SKM-1 (cell line): Measurements from ENCODE around the gene DLGAP1.

Source experiments
- DNase-seq: peaks from one replicate; lab custom pipeline; 2025; ENCODE audit not compliant: unreplicated experiment; lab: John Stamatoyannopoulos, UW

DLGAP1 gene

DNA sequence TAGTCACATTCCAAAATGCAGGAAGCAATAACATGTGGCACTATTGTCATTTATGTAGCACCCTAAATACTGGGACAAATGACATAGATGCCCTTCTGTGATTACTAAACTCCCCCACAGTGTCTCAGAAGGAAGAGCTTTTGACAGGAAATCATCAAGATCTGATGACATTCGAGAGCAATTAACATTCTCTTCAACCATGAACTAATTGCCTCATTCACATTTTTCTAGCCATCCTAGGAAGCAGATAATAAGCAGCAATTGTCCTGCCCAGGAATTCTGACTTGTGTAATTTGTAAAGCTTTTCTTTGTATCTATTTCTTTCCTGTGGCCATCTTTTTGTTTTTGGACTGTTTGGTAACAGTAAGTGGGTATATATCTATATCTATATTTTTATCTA lies 712.6 kb downstream of the DLGAP1 start:
- DNase-seq: no peak

DNA sequence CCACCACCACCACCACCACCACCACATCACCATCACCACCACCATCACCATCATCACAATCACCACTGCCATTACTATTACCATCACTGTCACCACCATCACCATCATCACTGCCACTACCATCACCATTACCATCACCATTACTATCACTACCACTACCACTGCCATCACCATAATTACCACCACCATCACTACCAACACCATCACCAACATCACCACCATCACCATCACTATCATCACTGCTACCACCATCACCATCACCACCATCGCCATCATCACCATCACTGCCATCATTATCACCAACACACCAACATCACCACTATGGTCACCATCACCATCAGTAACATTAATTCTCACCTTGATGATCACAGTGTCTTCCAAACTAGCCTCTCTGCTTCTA lies 713.8 kb downstream of the DLGAP1 start:
- no peak for DNase-seq

- no peak for DNase-seq
Observed at GRCh38 chr18:3728704-3729437, 726.2 kb downstream of the DLGAP1 start.

GRCh38 chr18:3727274-3727673 lies 727.8 kb downstream of the DLGAP1 start:
- no peak for DNase-seq

- DNase-seq: no peak
Observed at GRCh38 chr18:3726238-3726951, 728.7 kb downstream of the DLGAP1 start.

- DNase-seq: no peak
Observed at GRCh38 chr18:3725115-3725514, 730.0 kb downstream of the DLGAP1 start.

GRCh38 chr18:3723554-3723953 lies 731.6 kb downstream of the DLGAP1 start:
- DNase-seq: no peak

DNA sequence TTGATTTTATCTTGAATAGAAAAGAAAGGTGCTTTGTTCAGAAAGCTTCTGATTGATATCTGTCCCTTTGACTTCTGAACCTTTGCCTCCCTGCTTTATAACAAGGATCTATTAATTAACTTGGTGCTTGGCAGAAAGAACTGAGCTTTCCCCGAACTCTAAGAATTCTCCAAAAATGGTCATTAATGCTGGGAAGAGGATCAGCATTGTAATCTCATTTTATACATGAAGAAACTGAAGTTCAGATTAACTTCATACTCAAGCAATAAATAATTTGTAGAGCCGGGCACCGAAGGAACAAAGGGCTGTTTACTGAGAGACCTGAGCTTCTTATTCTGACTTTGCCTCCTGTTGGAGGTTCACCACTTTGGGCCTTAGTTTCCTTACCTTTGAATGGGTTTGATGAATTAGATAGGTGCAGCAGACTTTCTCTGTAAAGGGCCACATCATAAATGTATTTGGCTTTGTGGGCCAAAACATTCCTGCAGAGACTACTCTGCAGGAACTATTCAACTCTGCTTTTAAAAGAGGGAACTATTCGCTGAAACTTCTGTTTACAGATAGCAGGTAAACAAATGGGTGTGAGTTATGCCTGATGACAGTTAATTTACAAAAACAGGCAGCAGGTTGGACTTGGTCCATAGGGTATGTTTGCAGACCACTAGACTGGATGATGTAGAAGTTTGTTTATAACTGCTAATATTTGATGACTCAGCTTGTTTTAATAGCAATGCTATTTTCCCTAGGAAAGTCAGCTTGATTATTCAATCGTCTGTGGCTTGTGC lies 732.3 kb downstream of the DLGAP1 start:
- no peak for DNase-seq

DNA sequence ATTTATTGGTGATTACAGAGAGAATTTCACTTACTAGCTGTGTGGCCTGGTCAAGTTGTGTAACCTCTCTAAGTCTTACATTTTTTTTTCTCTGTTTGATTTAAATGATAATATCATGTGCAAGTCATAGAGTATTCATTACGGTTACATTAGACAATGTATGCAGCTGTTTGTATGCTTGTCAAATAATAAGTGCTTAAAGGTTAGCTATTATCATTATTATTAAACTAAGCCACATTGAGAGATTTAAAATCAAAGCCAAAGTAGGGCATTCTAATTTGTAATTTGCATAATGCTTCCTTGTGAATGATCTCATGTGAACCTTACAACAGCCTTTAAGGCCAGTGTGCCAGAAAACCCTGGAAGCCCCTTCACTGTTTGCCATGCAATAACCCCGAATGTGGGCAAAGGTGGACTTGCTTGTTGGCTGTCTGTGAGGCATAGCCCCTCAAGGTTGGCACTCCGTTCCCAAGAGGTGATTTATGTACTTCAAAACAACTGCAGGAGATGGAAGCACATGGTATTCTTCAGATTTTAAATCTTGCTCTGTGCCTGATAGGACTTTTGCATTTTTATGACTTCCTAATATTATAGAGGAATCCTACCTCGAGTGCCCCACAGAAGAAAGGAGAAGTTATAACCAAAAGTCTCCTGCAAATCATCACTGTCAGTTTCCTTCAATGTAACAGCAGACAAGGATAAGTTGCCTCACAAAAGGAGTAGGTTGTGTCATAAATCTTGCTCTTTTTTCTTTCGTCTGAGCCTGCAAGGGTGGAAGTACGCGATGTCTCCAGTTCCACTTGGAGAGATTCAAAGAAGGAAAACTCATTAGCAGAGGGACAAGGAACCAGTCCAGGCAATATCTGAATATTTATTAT lies 733.1 kb downstream of the DLGAP1 start:
- DNase-seq: peak; percentile 82

- DNase-seq: no peak
Observed at GRCh38 chr18:3720818-3721545, 734.1 kb downstream of the DLGAP1 start.

DNA sequence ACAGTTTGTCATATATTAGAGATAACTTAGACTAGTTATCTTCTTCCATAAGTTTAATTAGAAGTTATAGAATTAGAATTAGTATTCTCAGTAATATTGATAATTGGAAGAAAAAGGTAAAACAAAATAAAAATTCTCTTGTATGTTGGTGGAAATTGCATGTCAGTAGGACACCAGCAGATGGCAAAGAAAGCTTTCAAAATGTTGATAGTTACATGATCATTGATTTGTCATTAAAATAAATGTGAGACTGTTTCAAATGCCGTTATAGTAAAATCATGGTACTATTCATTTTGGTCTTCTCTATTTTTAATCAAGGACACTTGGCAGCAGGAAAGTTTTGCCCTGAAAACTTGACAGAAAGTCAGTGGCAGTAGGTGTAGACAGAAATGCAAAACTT lies 734.9 kb downstream of the DLGAP1 start:
- DNase-seq: no peak

DNA sequence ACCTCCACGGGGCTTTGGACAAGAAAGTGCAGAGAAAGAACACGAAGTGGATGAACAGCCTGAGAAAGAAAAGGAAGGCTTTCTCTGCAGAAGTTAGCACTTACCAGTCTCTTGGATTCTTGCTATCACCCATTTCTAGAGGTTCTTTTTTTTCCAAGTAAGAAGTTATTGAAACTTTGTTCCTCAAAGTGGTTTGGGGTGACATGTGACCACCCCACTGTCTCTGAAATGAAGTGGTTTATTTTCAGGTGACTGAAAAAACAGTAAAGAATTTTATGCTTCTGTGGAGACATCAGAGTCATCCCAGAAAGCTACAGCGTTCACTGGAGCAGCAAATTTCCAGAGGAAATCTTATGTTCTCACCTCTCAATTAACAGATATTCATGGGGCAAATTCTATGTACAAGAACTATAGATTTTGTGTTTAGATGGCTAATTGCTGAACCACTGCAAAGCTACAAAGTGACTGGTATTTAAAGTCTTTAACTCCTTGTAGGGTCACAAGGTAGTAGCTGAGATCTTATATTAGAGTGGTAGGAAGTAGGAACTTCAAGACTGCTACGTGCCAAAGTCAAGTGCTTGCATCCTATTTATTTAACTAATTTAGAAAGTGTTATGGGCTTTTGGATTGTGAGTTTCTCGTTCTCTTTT lies 737.6 kb downstream of the DLGAP1 start:
- DNase-seq: no peak

DNA sequence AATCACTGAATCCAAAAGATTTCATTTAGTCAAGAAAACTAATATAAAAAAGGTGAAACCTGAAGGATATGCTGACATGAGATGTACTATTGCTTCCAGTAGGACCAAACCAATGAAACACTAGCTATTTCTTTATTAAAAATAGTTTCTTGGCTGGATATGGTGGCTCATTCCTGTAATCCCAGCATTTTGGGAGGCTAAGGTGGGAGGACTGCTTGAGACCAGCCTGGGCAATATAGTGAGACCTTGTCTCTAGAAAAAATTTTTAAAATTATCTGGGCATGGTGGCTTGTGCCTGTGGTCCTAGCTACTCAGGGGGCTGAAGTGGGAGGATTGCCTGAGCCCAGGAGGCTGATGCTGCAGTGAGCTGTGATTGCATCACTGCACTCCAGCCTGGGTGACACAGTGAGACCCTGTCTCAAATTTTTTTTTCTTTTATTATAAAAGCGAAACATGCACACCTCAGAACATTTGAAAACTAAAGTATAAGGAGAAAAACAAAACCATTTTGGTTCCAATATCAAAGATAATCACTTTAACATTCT lies 738.9 kb downstream of the DLGAP1 start:
- DNase-seq: no peak

- no peak for DNase-seq
Observed at GRCh38 chr18:3715231-3716080, 739.7 kb downstream of the DLGAP1 start.

GRCh38 chr18:3713708-3714107 lies 741.4 kb downstream of the DLGAP1 start:
- DNase-seq: no peak

DNA sequence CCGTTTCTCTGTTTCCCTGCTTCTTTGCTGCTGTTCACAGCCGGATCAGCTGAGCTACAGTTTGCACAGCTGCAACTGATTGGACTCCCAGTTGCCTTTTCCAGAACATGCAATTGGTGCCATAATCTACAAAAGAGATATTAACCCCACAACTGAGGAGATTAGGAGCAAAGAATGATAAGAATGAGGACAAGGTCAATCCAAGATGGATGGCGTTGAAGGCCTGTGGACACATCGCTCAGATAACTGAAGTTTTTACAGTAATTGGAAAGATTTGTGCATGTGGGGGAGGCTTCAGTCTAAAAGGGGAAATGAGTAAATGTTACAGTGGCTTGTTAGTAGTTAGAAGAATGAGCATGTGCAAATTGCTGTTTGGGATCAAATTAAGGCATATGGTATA lies 741.9 kb downstream of the DLGAP1 start:
- DNase-seq: no peak

- DNase-seq: no peak
Observed at GRCh38 chr18:3712491-3712890, 742.6 kb downstream of the DLGAP1 start.

- no peak for DNase-seq
Observed at GRCh38 chr18:3710712-3711301, 744.3 kb downstream of the DLGAP1 start.
